Fibroblast of pulmonary artery (primary cell): ENCODE results near the gene PBOV1.

ENCODE experiments used
- DNase-seq: peaks from one replicate; pipeline ENCODE4 v3.0.0-alpha.2; 2010; ENCODE audit warnings: low read depth
- H3K4me3 ChIP-seq: replicated peaks from 2 replicates; pipeline ENCODE4 v1.5.1; 2011; ENCODE audit warnings: low read depth, mild to moderate bottlenecking, control low read depth, low read length, moderate library complexity
- CTCF ChIP-seq: IDR thresholded peaks from 2 replicates; pipeline ENCODE4 v1.5.1; 2011; ENCODE audit warnings: mild to moderate bottlenecking, control low read depth, low read length, inconsistent platforms; ENCODE audit errors: missing control alignments

The PBOV1 gene

GRCh38 chr6:138257638-138258040 lies 39.3 kb upstream of the PBOV1 start:
- H3K4me3 ChIP-seq: no peak overlapping the region
- no peak for DNase-seq
- TF ChIP-seq CTCF: no peak

- no peak for TF ChIP-seq CTCF
- no peak for DNase-seq
- no peak overlapping the region for H3K4me3 ChIP-seq
These were observed 37.2 kb upstream of the PBOV1 start for GRCh38 chr6:138255443-138255842.

DNA sequence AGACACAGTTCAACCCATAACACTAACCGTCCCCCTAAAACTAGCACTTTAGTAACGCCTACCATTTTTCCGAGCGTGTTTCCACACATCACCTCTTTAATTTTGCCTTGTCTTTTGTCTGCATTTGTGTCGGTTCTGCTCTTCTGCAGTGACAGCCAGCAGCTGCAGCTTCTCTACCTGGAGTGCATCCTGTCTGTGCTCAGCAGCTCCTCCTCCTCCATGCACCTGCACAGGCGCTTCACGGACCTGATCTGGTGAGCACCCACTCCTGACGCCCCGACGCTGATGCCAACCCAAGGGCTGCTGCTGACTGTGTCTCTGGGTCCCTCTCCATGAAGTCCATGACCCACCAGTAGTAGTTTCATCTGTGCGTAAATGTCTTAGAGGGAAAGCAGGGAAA lies 35.4 kb upstream of the PBOV1 start:
- no peak for DNase-seq
- H3K4me3 ChIP-seq: no peak overlapping the region
- TF ChIP-seq CTCF: no peak

DNA sequence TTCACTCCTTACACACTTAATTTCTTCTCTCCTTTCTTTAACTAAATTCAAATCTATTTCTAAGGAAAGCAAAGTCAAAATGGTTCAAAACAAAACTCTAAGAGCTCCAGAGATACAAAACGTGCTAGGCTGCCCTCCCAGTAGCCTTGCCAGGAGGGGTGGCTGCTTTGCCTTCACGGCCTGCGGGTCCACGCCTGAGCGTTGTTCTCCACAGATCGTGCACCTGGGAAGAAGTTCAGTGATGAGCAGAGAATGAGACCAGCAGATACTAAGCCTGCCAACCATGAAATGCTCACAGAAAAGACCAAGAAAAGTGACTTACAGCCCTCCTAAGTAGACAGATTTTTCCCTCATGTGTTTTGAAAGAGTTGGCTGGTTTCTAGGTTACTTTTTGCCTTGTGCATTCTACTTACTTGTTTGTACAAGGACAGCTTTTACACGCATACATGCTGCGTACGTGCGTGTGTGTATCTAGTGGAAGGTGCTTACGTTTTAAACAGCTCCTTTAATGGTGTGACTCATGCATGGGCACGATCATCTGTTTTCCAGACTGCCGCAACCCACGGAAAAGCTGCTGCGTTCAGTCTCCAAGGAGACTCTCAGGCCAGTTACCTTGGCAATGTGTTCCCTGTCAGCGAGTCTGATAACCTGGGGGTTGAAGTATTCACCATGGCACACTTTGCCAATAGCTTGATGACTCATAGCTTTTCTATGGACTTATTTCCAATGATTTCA lies 32.4 kb upstream of the PBOV1 start:
- DNase-seq: peak; percentile 97
- no peak for TF ChIP-seq CTCF
- H3K4me3 ChIP-seq: peak overlapping the region; percentile 17

DNA sequence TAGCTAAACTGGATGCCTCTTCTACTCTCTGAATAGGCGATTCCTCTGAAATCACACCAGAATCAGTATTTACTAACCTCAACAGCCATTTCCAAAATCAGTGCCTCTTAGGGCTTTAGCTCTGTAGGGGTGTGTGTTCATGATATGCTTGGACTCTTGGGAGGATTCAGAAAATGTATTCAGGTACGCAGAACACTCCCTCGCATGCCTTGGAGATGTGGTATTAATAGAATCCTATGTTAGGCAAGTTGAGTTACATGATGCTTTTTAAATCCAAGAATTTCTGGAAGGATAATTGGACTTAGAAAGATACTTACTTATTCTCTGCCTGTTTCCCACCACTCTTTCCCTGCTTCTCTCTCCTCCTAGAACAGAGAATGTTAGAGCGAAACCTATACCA lies 31.8 kb upstream of the PBOV1 start:
- TF ChIP-seq CTCF: no peak
- DNase-seq: peak; percentile 6
- H3K4me3 ChIP-seq: no peak overlapping the region

- no peak for TF ChIP-seq CTCF
- no peak overlapping the region for H3K4me3 ChIP-seq
- no peak for DNase-seq
These were observed 30.6 kb upstream of the PBOV1 start for GRCh38 chr6:138248878-138249277.

GRCh38 chr6:138248011-138248410 lies 29.7 kb upstream of the PBOV1 start:
- TF ChIP-seq CTCF: no peak
- H3K4me3 ChIP-seq: no peak overlapping the region
- DNase-seq: no peak
